GM18951 (cell line): ENCODE measurements around the gene RAD51AP2.
"Not testable (repeated sequence)": the region's sequence is repeated elsewhere in the genome, so short reads cannot be mapped to it uniquely, and the experiment has no call there.

Experiments
- POLR2A ChIP-seq: IDR thresholded peaks from 4 replicates; pipeline ENCODE4 v1.6.1; 2011; ENCODE audit warnings: mild to moderate bottlenecking; ENCODE audit not compliant: insufficient read length, insufficient read depth; ENCODE audit errors: extremely low read depth
- in situ Hi-C: fragments of 300-500 bp; cut with MboI; formaldehyde crosslinking; loops from one replicate; pipeline ENCODE4 v1.12.0; 2022; ENCODE audit warnings: low sequenced_read_pairs, mixed read lengths, inconsistent platforms; ENCODE audit not compliant: unreplicated experiment

The RAD51AP2 gene

DNA sequence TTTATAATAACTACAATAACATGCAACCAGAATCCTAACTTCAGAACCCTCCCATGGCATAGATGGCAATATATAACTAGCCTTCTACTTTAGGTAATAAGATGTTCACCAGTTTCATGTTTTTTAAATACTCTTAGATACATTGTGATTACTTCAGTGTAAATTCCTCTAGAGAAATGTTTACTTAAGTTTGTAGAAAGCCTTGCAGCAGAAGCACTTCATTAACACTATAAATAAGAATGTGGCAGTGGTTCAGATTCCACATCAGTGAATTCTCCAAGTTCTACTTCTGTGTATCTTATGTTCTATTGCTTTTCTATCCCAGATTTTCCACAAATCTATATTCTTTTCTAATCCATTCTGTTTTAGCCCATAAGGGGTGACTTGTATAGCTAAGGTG lies 1.2 kb upstream of the RAD51AP2 start:
- TF ChIP-seq POLR2A = no peak
- in situ Hi-C loops = no loop called here

DNA sequence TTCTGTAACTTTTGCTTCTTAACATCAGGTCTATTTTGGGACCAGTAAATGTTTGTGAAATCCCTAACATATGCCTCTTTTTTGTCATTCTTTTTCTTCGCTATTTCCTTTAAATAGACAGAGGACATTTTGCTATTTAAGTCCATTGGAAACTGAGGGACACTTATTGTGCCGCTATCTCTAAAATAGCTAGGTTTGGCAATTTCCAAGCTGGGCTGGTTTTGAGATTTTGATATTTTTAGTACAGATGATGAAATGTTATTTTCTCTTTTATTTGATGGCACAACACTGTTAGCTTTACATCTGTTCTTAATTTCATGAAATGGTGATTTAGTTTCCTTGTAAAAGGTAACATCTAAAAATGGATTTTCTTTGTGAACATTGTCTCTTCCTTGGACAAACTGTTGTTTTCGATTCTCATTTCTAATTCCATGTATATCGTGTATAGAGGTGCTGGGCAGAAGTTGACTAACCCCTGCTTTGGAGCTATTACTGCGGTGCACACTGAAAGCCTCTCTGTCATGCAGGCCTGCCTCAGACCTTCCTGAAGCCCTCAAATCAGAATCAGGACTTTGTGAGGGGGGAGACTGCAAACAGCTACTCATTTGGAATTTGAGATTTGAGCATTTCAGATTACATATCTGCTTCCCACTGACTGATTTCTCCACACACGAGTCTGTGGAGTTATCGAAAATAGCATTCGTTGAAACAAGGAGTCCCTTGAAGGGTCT lies 594 bp downstream of the RAD51AP2 start:
- TF ChIP-seq POLR2A = no peak
- in situ Hi-C loops = no loop called here

DNA sequence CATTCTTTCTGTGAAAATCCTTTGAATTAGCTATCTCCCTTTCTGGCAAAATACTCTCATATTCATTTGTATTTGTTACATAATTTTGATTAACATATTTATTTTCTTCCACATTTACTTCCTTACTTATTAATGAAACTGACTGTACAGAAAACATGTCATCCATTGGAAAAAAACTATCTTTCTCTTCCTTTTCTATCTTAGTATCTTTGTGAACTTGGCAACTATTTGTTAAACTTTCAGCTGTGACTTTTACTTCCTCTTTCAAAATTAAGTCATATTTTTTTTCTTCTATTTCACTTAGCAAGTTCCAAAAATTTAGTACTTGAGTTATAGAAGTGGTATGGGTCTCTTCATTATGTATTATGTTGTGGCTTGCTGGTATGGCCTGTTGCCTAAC lies 2.6 kb downstream of the RAD51AP2 start:
- no peak for TF ChIP-seq POLR2A
- in situ Hi-C loops = no loop called here

DNA sequence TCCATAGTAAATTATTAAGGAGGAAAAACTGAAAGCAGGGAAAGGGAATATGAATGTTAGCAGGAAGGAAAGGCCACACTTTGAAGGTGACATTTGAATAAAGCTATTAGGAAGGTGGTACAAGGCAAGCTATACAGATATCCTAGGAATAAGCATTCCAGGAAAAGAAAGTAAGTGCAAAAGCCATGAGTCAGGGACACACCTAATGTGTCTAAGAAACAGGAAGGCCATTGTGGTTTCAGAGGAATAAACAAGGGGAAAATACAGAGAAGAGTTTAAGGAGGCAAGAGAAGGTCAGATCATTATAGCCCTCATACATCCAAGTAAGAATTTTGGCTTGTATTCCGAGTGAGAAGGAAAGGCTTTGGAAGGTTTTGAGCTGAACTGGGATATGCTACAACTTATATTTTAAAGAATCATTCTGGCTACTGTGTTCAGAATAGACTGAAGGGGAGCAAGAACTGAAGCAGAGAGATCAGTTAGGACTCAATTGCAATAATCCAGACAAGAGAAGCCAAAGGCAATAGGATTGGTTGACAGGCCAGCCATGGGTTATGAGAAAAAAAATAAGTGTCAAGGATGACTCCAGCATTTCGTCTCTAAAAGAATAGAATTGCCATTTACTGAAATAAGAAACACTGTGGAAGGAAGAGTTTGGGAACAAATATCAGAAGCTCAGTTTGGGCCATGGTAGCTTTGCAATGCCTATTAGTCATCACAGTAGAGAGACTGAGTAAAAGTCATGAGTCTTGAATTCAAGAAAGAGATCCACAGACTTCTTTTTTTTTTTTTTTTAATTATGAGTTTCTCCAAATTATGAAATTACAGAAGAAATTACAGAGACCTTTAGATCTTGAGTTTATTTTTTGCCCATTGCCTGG lies 11.3 kb downstream of the RAD51AP2 start:
- in situ Hi-C loops = no loop called here

DNA sequence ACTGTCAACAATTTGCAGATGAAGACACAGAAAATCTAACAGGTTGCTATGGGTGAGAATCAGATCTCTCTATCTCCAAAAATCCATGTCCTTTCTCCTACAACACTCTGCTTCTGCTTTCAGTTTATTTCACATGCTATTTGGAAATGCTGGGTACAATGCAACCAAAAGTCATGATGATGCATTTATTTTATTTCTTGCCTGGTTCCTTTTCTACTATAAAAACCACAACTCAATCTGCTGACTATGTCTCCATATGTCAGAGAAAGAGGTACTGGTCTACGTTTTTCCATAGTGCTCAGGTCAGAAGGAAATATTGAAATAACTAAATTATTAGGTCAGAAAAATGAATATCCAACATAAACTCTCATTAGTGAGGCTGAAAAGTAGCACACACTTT lies 20.5 kb downstream of the RAD51AP2 start:
- TF ChIP-seq POLR2A = no peak
- in situ Hi-C loops = no loop called here

More for the DNA sequence above, 11.3 kb downstream of the RAD51AP2 start:
- no peak for TF ChIP-seq POLR2A

DNA sequence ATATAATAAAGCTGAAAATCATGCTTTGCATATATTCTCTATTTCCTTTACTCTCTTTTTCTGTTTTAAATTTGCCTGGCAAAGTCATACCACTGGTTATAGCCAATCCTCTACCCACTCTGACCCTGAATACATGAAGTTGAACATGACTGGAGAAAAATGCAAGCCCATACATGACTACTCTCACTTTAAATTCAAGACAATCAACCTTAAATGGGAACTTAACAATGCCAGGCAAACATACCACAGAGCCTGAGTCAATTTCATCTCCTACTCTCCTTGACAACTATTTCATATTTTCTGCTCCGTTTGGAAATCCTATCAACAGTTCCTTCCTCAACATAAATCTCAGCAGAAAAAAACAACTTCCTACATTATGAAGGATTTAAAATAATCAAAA lies 22.6 kb downstream of the RAD51AP2 start:
- in situ Hi-C loops = no loop called here
- no peak for TF ChIP-seq POLR2A

DNA sequence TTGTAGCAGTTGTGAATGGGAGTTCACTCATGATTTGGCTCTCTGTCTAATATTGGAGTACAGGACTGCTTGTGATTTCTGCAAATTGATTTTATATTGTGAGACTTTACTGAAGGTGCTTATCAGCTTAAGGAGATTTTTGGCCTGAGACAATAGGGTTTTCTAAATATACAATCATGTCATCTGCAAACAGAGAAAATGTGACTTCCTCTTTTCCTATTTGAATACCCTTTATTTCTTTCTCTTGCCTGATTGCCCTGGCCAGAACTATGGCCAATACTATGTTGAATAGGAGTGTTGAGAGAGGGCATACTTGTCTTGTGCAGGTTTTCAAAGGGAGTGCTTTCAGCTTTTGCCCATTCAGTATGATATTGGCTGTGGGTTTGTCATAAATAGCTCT lies 28.1 kb downstream of the RAD51AP2 start:
- in situ Hi-C loops = not testable (repeated sequence)

DNA sequence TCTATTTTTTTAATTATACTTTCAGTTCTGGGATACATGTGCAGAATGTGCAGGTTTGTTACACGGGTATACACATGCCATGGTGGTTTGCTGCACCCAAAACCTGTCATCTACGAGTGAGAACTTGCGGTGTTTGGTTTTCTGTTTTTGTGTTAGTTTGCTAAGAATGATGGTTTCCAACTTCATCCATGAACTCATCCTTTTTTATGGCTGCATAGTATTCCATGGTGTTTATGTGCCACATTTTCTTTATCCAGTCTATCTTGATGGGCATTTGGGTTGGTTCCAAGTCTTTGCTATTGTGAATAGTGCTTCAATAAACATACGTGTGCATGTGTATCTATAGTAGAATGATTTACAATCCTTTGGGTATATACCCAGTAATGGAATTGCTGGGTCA lies 29.6 kb downstream of the RAD51AP2 start:
- in situ Hi-C loops = not testable (repeated sequence)

DNA sequence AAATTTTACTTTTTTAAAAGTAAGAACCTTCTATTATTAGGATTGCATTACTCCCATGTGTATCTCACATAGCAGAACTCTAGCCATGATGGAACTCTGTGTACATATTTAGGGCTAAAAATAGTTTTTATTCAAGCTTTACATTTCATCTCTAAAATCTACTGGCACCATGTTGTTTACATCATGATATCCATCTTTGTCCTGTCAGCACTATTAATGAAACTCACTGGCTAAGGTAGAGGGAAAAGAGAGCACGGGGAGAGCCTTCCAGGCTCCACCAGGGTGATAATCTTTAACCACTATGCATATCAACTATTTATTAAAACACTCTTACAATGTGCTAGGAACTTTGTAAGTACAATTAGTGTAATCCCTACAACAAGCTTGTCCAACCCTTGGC lies 34.7 kb downstream of the RAD51AP2 start:
- no peak for TF ChIP-seq POLR2A
- in situ Hi-C loops = no loop called here

DNA sequence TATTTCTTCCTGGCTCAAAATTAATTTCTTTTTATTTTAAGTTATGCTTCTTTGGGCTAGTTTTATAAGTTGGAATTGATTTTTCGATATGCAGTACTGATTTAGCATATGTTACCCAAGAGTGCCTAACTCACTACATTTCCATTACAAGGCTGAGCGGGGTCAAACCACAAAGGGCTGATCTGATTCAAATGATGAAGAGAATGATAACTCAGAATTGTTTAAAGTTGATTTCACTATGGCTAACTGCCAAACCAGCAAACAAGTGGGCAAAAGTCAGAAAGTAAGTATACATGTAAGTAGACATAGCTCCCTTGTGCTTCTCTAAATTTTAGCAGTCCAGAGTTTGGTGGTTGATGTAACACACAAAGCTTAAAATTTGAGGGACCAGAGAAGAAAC lies 35.6 kb downstream of the RAD51AP2 start:
- TF ChIP-seq POLR2A = no peak
- in situ Hi-C loops = no loop called here

DNA sequence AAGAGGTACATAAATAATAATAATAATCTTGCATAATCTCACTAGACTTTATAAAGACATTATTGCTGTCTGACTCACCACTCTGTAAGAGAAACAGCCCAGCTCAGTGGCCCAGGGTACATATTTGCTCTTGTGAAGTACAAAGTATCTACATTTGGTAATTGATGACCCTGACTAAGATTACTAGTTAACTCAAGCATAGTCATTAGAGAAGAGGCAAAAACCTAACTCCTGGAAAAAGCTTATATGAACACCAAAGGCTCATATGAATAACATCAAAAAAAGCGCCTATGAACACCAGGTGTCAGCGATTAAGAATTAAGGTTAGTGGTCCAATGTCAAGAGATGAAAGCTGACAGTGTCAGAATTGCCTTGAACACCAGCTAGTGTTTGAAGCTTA lies 38.4 kb downstream of the RAD51AP2 start:
- in situ Hi-C loops = no loop called here
- TF ChIP-seq POLR2A = no peak

DNA sequence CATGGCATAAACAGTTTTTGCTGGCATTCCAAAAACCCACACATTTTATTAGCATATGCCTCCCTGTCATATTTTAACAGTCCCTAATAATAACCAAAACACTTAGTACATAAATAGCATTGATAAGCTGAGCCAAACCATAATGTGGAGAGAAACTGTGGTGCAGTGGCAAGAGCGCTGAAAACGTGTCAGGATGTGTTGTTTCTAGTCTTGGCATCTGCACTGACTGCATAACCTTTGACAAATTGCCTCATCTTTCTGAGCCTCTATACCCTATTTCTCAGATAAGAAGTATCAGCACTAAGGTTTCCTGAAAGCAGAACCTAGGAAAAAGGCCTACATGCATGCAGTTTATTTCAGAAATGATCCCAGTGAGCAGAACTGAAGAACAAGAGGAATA lies 41.4 kb downstream of the RAD51AP2 start:
- in situ Hi-C loops = no loop called here

DNA sequence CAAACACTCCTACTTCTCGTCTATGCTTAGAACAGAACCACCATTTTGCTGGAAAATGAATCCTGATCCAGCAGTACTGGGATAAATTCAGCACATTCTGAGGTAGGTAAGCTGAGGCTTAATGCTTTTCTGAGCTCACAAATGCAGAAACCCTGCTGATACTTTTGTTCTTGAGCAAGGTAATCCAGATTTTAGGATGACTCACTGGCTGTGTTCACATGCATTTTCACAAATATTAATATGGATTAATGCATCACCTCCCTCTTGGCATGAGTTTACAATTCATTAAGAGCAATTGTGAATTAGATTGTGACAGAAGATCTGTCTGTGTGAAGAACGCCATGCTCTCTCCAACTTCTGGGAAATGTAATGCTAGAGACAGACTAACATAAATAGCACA lies 42.2 kb downstream of the RAD51AP2 start:
- in situ Hi-C loops = no loop called here
- no peak for TF ChIP-seq POLR2A

More for the DNA sequence above, 41.4 kb downstream of the RAD51AP2 start:
- TF ChIP-seq POLR2A = no peak

DNA sequence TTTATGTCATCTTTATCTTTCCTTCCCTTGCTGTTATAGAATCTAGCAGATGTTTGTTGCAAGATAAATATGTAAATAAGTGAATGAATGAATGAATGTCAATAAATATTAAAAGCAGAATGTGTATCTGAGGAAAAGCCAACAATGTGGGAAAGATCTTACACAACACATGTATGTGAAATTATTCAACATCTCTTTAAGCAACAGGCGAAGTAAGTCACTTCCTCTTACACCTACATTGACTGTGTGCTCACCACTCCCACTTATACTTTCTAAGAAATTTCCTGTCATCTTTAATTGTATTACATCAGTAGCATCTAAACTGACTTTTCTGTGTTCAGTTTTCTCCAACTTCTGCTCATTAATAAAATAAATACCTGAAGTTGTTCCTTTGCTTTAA lies 43.0 kb downstream of the RAD51AP2 start:
- in situ Hi-C loops = no loop called here
- TF ChIP-seq POLR2A = no peak

DNA sequence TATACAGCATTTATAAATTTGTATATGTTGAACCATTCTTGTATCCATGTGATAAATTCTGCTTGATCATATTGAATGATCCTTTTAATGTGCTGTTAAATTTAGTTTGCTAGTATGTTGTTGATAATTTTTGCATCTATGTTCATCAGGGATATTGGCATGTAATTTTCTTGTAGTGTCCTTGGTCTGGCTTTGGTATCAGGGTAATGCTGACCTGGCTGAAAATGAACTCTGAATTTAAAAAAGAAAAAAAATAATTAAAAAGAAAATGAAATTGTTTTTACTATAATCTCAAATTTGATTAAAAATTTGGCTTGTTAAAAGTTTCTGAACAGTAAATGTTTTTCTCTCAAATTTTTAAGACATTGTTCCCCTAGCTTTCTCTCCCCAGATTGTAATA lies 46.3 kb downstream of the RAD51AP2 start:
- in situ Hi-C loops = no loop called here
- no peak for TF ChIP-seq POLR2A
